ENCODE results near the gene FAM199X.
"Not testable (repeated sequence)": the region's sequence is repeated elsewhere in the genome, so short reads cannot be mapped to it uniquely, and the experiment has no call there.

Gene FAM199X

GRCh38 chrX:104189837-104190236 is 23.6 kb downstream of the FAM199X start:
- DNase-seq (ENCODE audit: low read depth in 2 of 2) = no peak

GRCh38 chrX:104193485-104193884 is 27.2 kb downstream of the FAM199X start:
- no peak for DNase-seq (ENCODE audit: low read depth in 2 of 2)

GRCh38 chrX:104195013-104195412 is 28.8 kb downstream of the FAM199X start:
- DNase-seq (ENCODE audit: low read depth in 2 of 2) = no peak

GRCh38 chrX:104195489-104196084 is 29.3 kb downstream of the FAM199X start:
- DNase-seq (ENCODE audit: low read depth in 2 of 2) = no peak

- DNase-seq (ENCODE audit: low read depth in 2 of 2) = no peak
Measured at GRCh38 chrX:104205548-104205947, 39.3 kb downstream of the FAM199X start.

GRCh38 chrX:104211187-104211586 is 44.9 kb downstream of the FAM199X start:
- DNase-seq (ENCODE audit: low read depth in 2 of 2) = no peak

- not testable (repeated sequence) for DNase-seq (ENCODE audit: low read depth in 2 of 2)
Measured at GRCh38 chrX:104230060-104230459, 63.8 kb downstream of the FAM199X start.
